H1 (cell line): ENCODE measurements around the gene MTERF2. TPM values are rescaled to one million over a fixed set of nuclear protein-coding genes. Genes with fewer than 3 reads are reported as not detected.

ENCODE experiments used
- CTCF ChIA-PET: fragments of 300-600 bp; sonication (Branson Sonifier 250); formaldehyde crosslinking; loops from one replicate; lab custom pipeline; 2021; ENCODE audit not compliant: partially characterized antibody; lab: Charles Lee
- POLR2A ChIA-PET: fragments of 300-600 bp; sonication (Branson Sonifier 250); formaldehyde crosslinking; loops from one replicate; lab custom pipeline; 2021; ENCODE audit warnings: inconsistent platforms; ENCODE audit not compliant: partially characterized antibody; lab: Charles Lee
- DNase-seq, 2 experiments: peaks; one replicate each; pipeline versions ENCODE4 v3.0.0 to v3.0.0-alpha.2; 2010 to 2022; ENCODE audit warnings: low spot score in 2 of 2, low read depth in 1 of 2, mixed read lengths in 1 of 2
- FAIRE-seq: peaks from 2 replicates; lab custom pipeline; 2011; peaks lifted over from hg19 to GRCh38; lab: Jason Lieb, UNC
- H2AFZ ChIP-seq: 2 replicates; pipeline ENCODE4 v1.8.1; 2012; ENCODE audit warnings: low read length, inconsistent platforms
- H2AK5ac ChIP-seq: 2 replicates; pipeline ENCODE4 v1.6.1; 2013; ENCODE audit warnings: low read depth, low read length
- H2BK120ac ChIP-seq: replicated peaks from 2 replicates; pipeline ENCODE3; 2013; ENCODE audit warnings: low read depth, low read length, inconsistent platforms
- H2BK12ac ChIP-seq: 2 replicates; pipeline ENCODE4 v1.6.1; 2013; ENCODE audit warnings: low read depth, low read length
- H2BK15ac ChIP-seq: 2 replicates; pipeline ENCODE4 v1.6.1; 2013; ENCODE audit warnings: low read length
- H2BK20ac ChIP-seq: 2 replicates; pipeline ENCODE4 v1.6.1; 2013; ENCODE audit warnings: low read length
- H2BK5ac ChIP-seq: 2 replicates; pipeline ENCODE4 v1.6.1; 2013; ENCODE audit warnings: low read depth, low read length
- H3K14ac ChIP-seq: 2 replicates; pipeline ENCODE4 v1.6.1; 2013; ENCODE audit warnings: inconsistent platforms; ENCODE audit not compliant: insufficient read length
- H3K18ac ChIP-seq: 2 replicates; pipeline ENCODE4 v1.6.1; 2013; ENCODE audit warnings: low read length; ENCODE audit errors: extremely low read depth
- H3K23ac ChIP-seq: 2 replicates; pipeline ENCODE4 v1.6.1; 2013; ENCODE audit warnings: inconsistent platforms; ENCODE audit not compliant: insufficient read length
- H3K23me2 ChIP-seq: 2 replicates; pipeline ENCODE4 v1.6.1; 2013; ENCODE audit warnings: low read depth, low read length
- H3K27ac ChIP-seq: 2 replicates; pipeline ENCODE4 v1.6.1; 2011; ENCODE audit warnings: low read depth, low read length, inconsistent platforms
- H3K27me3 ChIP-seq, 4 experiments: replicated peaks in 1 of 4; 1 replicate in 1 of 4; 2 replicates in 3 of 4; pipeline versions ENCODE4 v1.6.1 to v1.8.1; 2011 to 2013; ENCODE audit warnings: low read length in 3 of 4, mild to moderate bottlenecking in 3 of 4, inconsistent platforms in 2 of 4, mixed read lengths in 2 of 4, moderate library complexity in 1 of 4; ENCODE audit not compliant: control insufficient read depth in 3 of 4, insufficient read depth in 3 of 4; ENCODE audit errors: extremely low read depth in 1 of 4
- H3K36me3 ChIP-seq, 4 experiments: 2 replicates each; pipeline versions ENCODE4 v1.6.1 to v1.8.1; 2011 to 2013; ENCODE audit warnings: mild to moderate bottlenecking in 4 of 4, low read length in 3 of 4, moderate library complexity in 2 of 4, control low read depth in 1 of 4, inconsistent platforms in 1 of 4; ENCODE audit not compliant: insufficient read depth in 4 of 4, control insufficient read depth in 2 of 4
- H3K4ac ChIP-seq: replicated peaks from 2 replicates; pipeline ENCODE3; 2013; ENCODE audit warnings: low read length, low read depth, mixed read lengths, inconsistent platforms; ENCODE audit not compliant: insufficient read length
- H3K4me1 ChIP-seq, 4 experiments: replicated peaks in 1 of 4; 1 replicate in 1 of 4; 2 replicates in 3 of 4; pipeline versions ENCODE4 v1.6.1 to v1.8.1; 2011 to 2013; ENCODE audit warnings: low read length in 3 of 4, inconsistent platforms in 2 of 4, mixed read lengths in 1 of 4; ENCODE audit not compliant: insufficient read depth in 4 of 4, control insufficient read depth in 3 of 4
- H3K4me2 ChIP-seq, 2 experiments: 2 replicates each; pipeline versions ENCODE4 v1.6.1 to v1.8.1; 2011 to 2013; ENCODE audit warnings: low read depth in 2 of 2, low read length in 2 of 2, control low read depth in 1 of 2, inconsistent platforms in 1 of 2, mild to moderate bottlenecking in 1 of 2; ENCODE audit not compliant: insufficient read depth in 1 of 2
- H3K4me3 ChIP-seq, 4 experiments: fragments of 200-600, 300-600 bp in 1 of 4; sonication (generic), shearing (Covaris generic), sonication (Bioruptor Twin) in 1 of 4; 2 replicates each; pipeline versions ENCODE4 v1.5.1 to v1.8.1; 2011 to 2016; ENCODE audit warnings: low read length in 4 of 4, low read depth in 3 of 4, control low read depth in 2 of 4, inconsistent platforms in 2 of 4, mild to moderate bottlenecking in 2 of 4, mixed read lengths in 1 of 4, moderate library complexity in 1 of 4; ENCODE audit not compliant: insufficient read depth in 2 of 4; ENCODE audit errors: extremely low read depth in 1 of 4
- H3K56ac ChIP-seq: replicated peaks from 2 replicates; pipeline ENCODE3; 2013; ENCODE audit warnings: low read depth, mild to moderate bottlenecking, mixed read lengths, low read length, inconsistent platforms; ENCODE audit not compliant: insufficient read length
- H3K79me1 ChIP-seq: 2 replicates; pipeline ENCODE4 v1.6.1; 2013; ENCODE audit warnings: low read depth, low read length, control low read depth
- H3K79me2 ChIP-seq, 2 experiments: 2 replicates each; pipeline versions ENCODE4 v1.6.1 to v1.8.1; 2012 to 2013; ENCODE audit warnings: low read length in 2 of 2, mild to moderate bottlenecking in 2 of 2, inconsistent platforms in 1 of 2; ENCODE audit not compliant: insufficient read depth in 2 of 2, control insufficient read depth in 1 of 2
- H3K9ac ChIP-seq, 4 experiments: replicated peaks in 1 of 4; 1 replicate in 1 of 4; 2 replicates in 3 of 4; pipeline versions ENCODE4 v1.6.1 to v1.8.1; 2011 to 2013; ENCODE audit warnings: low read depth in 3 of 4, low read length in 3 of 4, control low read depth in 2 of 4, mild to moderate bottlenecking in 2 of 4, moderate library complexity in 2 of 4, inconsistent platforms in 1 of 4; ENCODE audit errors: extremely low read depth in 1 of 4
- H3K9me3 ChIP-seq, 2 experiments: 2 replicates each; pipeline versions ENCODE4 v1.6.1 to v1.8.1; 2012 to 2013; ENCODE audit warnings: mild to moderate bottlenecking in 2 of 2, moderate library complexity in 2 of 2, control low read depth in 1 of 2, inconsistent platforms in 1 of 2, low read depth in 1 of 2, low read length in 1 of 2, mixed read lengths in 1 of 2; ENCODE audit not compliant: insufficient read depth in 2 of 2
- H4K20me1 ChIP-seq, 2 experiments: replicated peaks in 1 of 2; 2 replicates each; pipeline versions ENCODE3 to v1.8.1; 2011 to 2013; ENCODE audit warnings: inconsistent platforms in 2 of 2, low read length in 2 of 2, mild to moderate bottlenecking in 1 of 2; ENCODE audit not compliant: insufficient read depth in 2 of 2, control insufficient read depth in 1 of 2
- H4K5ac ChIP-seq: 2 replicates; pipeline ENCODE4 v1.6.1; 2013; ENCODE audit warnings: low read length, low read depth, mixed read lengths, inconsistent platforms; ENCODE audit not compliant: insufficient read length
- H4K8ac ChIP-seq: 2 replicates; pipeline ENCODE4 v1.8.0; 2013; ENCODE audit warnings: mild to moderate bottlenecking, moderate library complexity, low read length, inconsistent platforms; ENCODE audit not compliant: insufficient read depth; ENCODE audit errors: extremely low read depth
- H4K91ac ChIP-seq: replicated peaks from 2 replicates; pipeline ENCODE3; 2013; ENCODE audit warnings: low read length, mixed read lengths, inconsistent platforms; ENCODE audit not compliant: insufficient read length
- CEBPB ChIP-seq: IDR thresholded peaks from 2 replicates; pipeline ENCODE4 v1.6.1; 2012; ENCODE audit warnings: low read depth, low read length
- CHD1 ChIP-seq: IDR thresholded peaks from 2 replicates; pipeline ENCODE4 v1.6.1; 2012; ENCODE audit warnings: low read depth, low read length, improper control_type of control experiment
- CHD2 ChIP-seq: IDR thresholded peaks from 2 replicates; pipeline ENCODE4 v1.6.1; 2012; ENCODE audit warnings: low read length, improper control_type of control experiment
- CREB1 ChIP-seq: IDR thresholded peaks from 2 replicates; pipeline ENCODE4 v1.6.1; 2012; ENCODE audit warnings: inconsistent platforms
- HDAC6 ChIP-seq: IDR thresholded peaks from one replicate; pipeline ENCODE4 v1.7.1; 2012; ENCODE audit warnings: low read depth, mild to moderate bottlenecking, inconsistent platforms, low read length, moderate library complexity
- NANOG ChIP-seq: IDR thresholded peaks from 2 replicates; pipeline ENCODE4 v1.6.1; 2011; ENCODE audit warnings: low read length, low read depth, mild to moderate bottlenecking, inconsistent platforms; ENCODE audit not compliant: insufficient read depth, poor library complexity, severe bottlenecking
- POLR2A ChIP-seq, 2 experiments: IDR thresholded peaks; 1 replicate in 1 of 2; 2 replicates in 1 of 2; pipeline ENCODE4 v1.6.1; 2011; ENCODE audit warnings: low read depth in 2 of 2, low read length in 2 of 2, mild to moderate bottlenecking in 2 of 2; ENCODE audit errors: control extremely low read depth in 1 of 2
- RFX5 ChIP-seq: IDR thresholded peaks from 2 replicates; pipeline ENCODE4 v1.6.1; 2011; ENCODE audit warnings: low read depth, low read length, improper control_type of control experiment, borderline replicate concordance
- SIN3A ChIP-seq, 2 experiments: IDR thresholded peaks in 1 of 2; conservative IDR thresholded peaks in 1 of 2; 2 replicates each; pipeline ENCODE4 v1.6.1; 2011 to 2012; ENCODE audit warnings: low read length in 2 of 2, improper control_type of control experiment in 1 of 2, low read depth in 1 of 2, mild to moderate bottlenecking in 1 of 2
- SP1 ChIP-seq: IDR thresholded peaks from 2 replicates; pipeline ENCODE4 v1.6.1; 2011; ENCODE audit warnings: low read depth, low read length
- SP4 ChIP-seq: IDR thresholded peaks from 2 replicates; pipeline ENCODE4 v1.6.1; 2012; ENCODE audit warnings: low read length, inconsistent platforms
- SRF ChIP-seq: IDR thresholded peaks from 2 replicates; pipeline ENCODE4 v1.6.1; 2011; ENCODE audit warnings: mild to moderate bottlenecking, low read depth, low read length, moderate library complexity
- SUZ12 ChIP-seq: fragments of 200-600 bp; sonication (generic); IDR thresholded peaks from 2 replicates; pipeline ENCODE4 v1.6.1; 2012; ENCODE audit warnings: mild to moderate bottlenecking, inconsistent platforms, low read length, moderate library complexity, mixed read lengths
- TAF1 ChIP-seq: IDR thresholded peaks from 2 replicates; pipeline ENCODE4 v1.6.1; 2011; ENCODE audit warnings: mild to moderate bottlenecking, low read depth, low read length
- TAF7 ChIP-seq: optimal IDR thresholded peaks from 2 replicates; pipeline ENCODE3; 2011; ENCODE audit warnings: low read depth, mild to moderate bottlenecking, inconsistent platforms, low read length, moderate library complexity, borderline replicate concordance
- YY1 ChIP-seq: IDR thresholded peaks from 2 replicates; pipeline ENCODE4 v1.6.1; 2011; ENCODE audit warnings: low read depth, mild to moderate bottlenecking, low read length
- WGBS, 2 experiments: shearing (Covaris generic) in 1 of 2; methylation state at CpG; one replicate each; pipeline versions ENCODE4 v1.1.6 to v1.1.7; 2013 to 2015; ENCODE audit warnings: low lambda C conversion rate in 2 of 2, mixed read lengths in 2 of 2, inconsistent platforms in 1 of 2, low coverage in 1 of 2, missing lambda C conversion rate in 1 of 2; ENCODE audit not compliant: insufficient replicate concordance in 2 of 2, insufficient coverage in 1 of 2, insufficient read length in 1 of 2; ENCODE audit errors: extremely low coverage in 1 of 2, missing lambda C conversion rate in 1 of 2; 5-methylcytosine and 5-hydroxymethylcytosine counted together
- polyA plus RNA-seq, 7 experiments: library from polyadenylated mRNA; depleted of rRNA in 3 of 7; stranded (reverse) in 5 of 7; unstranded in 2 of 7; fragments of >200 nt in 5 of 7; fragments of 200-250 nt in 2 of 7; gene quantifications; 1 replicate in 5 of 7; 2 replicates in 1 of 7; 4 replicates in 1 of 7; pipeline versions ENCODE4 v1.2.1 to v1.2.3, GENCODE V29; 2011 to 2013; ENCODE audit warnings: missing spikeins in 2 of 7, mixed read lengths in 2 of 7
- total RNA-seq: library from RNA; stranded (reverse); fragmentation: NEBNext Ultra II Directional; extraction: Animal tissue kit (Norgen Biotek cat#: 25700); gene quantifications from 2 replicates; pipeline ENCODE4 v1.2.1, GENCODE V29; 2021

Gene MTERF2
- total and polyA plus RNA-seq, 2 of the 8 experiments (the other 6 are each of a cell fraction or from before 2014, with no cell fraction given) = 2.8 to 7.1 TPM

GRCh38 chr12:107019546-107019945 is 32.6 kb upstream of the MTERF2 start:
- Histone ChIP-seq H3K79me2 (no peaks in the 10 kb centered on the region), H2AK5ac (no peak overlapping the region), H2BK120ac (no peak overlapping the region), H3K14ac (no peak overlapping the region), H4K8ac (no peak overlapping the region), H3K56ac (no peak overlapping the region), H3K27me3 (no peaks in the 10 kb centered on the region), H3K27ac (no peak overlapping the region), H3K23me2 (no peaks in the 10 kb centered on the region), H2BK12ac (no peak overlapping the region), H4K91ac (no peak overlapping the region), H3K4ac (no peak overlapping the region), H3K79me1 (no peaks in the 10 kb centered on the region), H2BK20ac (no peak overlapping the region), H3K4me1 (no peaks in the 10 kb centered on the region), H3K9ac (no peak overlapping the region), H2BK15ac (no peak overlapping the region), H2AFZ (no peak overlapping the region), H3K4me3 (no peak overlapping the region), H3K9me3 (no peaks in the 10 kb centered on the region), H3K18ac (no peak overlapping the region), H4K5ac (no peak overlapping the region), H3K4me2 (no peak overlapping the region), H3K23ac (no peak overlapping the region), H2BK5ac (no peak overlapping the region), H3K36me3 (no peaks in the 10 kb centered on the region; a peak in 1 of 8 replicates), H4K20me1 (no peaks in the 10 kb centered on the region)
- ChIA-PET CTCF (interaction anchor here (0.6 to 1.2 kb wide), 2 partner anchors 10 to 38 kb away, joined by 3 to 4 read pairs; no protein-coding TSS in a partner anchor), POLR2A (interaction anchor here (1.2 kb wide), 1 partner anchor 9 kb away, joined by 3 read pairs; no protein-coding TSS in a partner anchor)
- no peak for TF ChIP-seq CREB1
- no peak for TF ChIP-seq CHD1
- TF ChIP-seq CHD2 = no peak
- TF ChIP-seq CEBPB = no peak
- TF ChIP-seq TAF1 = no peak
- TF ChIP-seq SP1 = no peak
- no peak for TF ChIP-seq SRF
- no peak for TF ChIP-seq RFX5
- no peak for TF ChIP-seq NANOG
- no peak for TF ChIP-seq SIN3A (conservative IDR thresholded peaks at IDR 0.05 in 1 of 2, IDR thresholded peaks at IDR 0.05 in 1 of 2; ENCODE audit: low read depth in 1 of 2, low read length in 2 of 2)
- no peak for TF ChIP-seq TAF7
- no peak for TF ChIP-seq POLR2A (IDR thresholded peaks at IDR 0.05; ENCODE audit: control extremely low read depth in 1 of 2, low read depth in 2 of 2, low read length in 2 of 2)
- TF ChIP-seq YY1 = no peak
- TF ChIP-seq SP4 = no peak
- TF ChIP-seq SUZ12 = no peak
- TF ChIP-seq HDAC6 = no peak
- WGBS, 2 experiments = 79% methylated on average over 2 of the region's 2 CpGs; no CpG with 5 or more reads in 1 of the 2 experiments
- no peak for FAIRE-seq
- no peak for DNase-seq
